ENCODE data around the gene LSAMP. TPM values are rescaled to one million over a fixed set of nuclear protein-coding genes. Genes with fewer than 3 reads are reported as not detected.
A peak's percentile ranks its signal among the peaks of the same experiment; 100 is the strongest.

Gene LSAMP
- polyA plus RNA-seq, 1 donor, result 7.6 TPM

DNA sequence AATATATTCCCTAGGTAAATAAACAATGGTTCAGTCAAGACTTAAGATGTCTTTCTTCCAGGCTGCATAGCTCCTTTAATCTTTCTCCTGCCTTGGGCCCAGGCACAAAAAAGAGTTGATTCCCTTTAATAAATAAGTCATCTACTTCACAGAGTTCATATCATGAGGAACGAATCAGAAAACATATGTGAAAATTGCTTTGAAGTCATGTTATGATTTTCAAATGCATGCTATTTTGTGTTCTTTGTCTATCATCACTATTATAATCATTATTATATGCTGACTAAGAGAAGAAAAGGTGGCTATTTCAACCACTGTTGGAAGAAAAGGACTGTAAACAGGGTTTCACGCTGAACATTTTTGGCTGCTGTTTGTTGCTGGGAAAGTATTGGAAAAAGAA, 70.4 kb downstream of the LSAMP start:
- no peaks in the 10 kb centered on the region for H3K9me3 ChIP-seq (ENCODE audit: control insufficient read depth, low read depth, low read length)
- no peak for DNase-seq
- no peaks in the 10 kb centered on the region for H3K36me3 ChIP-seq (ENCODE audit: control insufficient read depth, insufficient read depth, low read length)
- no peak overlapping the region for H3K4me3 ChIP-seq (ENCODE audit: low read length)
- H3K27me3 ChIP-seq (ENCODE audit: control insufficient read depth, insufficient read depth, low read length), result no peaks in the 10 kb centered on the region
- H3K27ac ChIP-seq (ENCODE audit: low read length), result no peak overlapping the region
- 89% methylated on average over 1 of the region's 2 CpGs for WGBS (ENCODE audit: insufficient coverage, low lambda C conversion rate)
- no peaks in the 10 kb centered on the region for H3K4me1 ChIP-seq (ENCODE audit: control insufficient read depth, insufficient read depth, low read length)

DNA sequence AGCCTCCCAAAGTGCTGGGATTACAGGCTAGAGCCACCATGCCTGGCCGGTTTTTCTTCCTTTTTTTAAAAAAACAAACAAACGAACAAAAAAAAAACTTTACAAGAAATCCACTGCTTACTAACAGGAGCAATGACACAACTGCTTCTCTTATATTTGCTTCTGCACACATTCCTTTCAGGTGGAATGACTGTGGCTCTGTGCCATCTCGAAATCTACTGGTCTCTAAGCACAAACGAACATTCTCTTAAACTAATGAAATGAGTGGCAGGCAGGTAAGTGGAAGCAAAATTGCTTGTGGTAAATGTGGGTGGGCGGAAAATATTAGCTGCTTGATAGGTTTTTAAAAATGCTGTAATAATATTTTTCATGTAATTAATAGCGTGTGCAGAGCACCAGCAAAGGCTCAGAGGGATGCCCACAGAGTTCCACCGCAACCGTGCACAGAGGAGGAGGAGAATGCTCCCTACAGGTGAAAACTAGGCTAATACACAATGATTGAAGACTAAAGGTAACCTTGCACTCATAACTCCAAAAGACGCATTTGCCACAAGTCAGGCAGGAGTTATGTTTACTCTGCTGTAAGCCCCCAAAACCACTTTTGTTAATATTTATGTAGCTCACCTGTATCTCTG, 77.4 kb downstream of the LSAMP start:
- H3K4me3 ChIP-seq (ENCODE audit: low read length), result no peak overlapping the region
- no CpG with 5 or more reads among the region's 9 CpGs for WGBS (ENCODE audit: insufficient coverage, low lambda C conversion rate)
- H3K27me3 ChIP-seq (ENCODE audit: control insufficient read depth, insufficient read depth, low read length), result no peaks in the 10 kb centered on the region
- no peak overlapping the region for H3K27ac ChIP-seq (ENCODE audit: low read length)
- no peaks in the 10 kb centered on the region for H3K4me1 ChIP-seq (ENCODE audit: control insufficient read depth, insufficient read depth, low read length)
- DNase-seq, result no peak
- H3K9me3 ChIP-seq (ENCODE audit: control insufficient read depth, low read depth, low read length), result no peaks in the 10 kb centered on the region
- H3K36me3 ChIP-seq (ENCODE audit: control insufficient read depth, insufficient read depth, low read length), result no peaks in the 10 kb centered on the region

DNA sequence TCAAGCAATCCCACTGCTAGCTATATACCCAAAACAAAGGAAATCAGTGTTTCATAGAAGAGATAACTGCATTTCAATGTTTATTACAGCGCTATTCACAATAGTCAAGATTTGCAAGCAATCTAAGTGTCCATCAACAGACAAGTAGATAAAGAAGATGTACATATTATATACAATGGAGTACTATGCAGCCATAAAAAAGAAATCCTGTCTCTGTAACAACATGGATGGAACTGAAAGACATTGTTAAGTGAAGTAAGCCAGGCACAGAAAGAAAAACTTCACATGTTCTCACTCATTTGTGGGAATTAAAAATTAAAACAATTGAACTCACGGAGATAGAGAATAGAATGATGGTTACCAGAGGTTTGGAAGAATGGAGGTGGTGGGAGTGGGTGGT, 89.2 kb downstream of the LSAMP start:
- Histone ChIP-seq H3K27ac (ENCODE audit: low read length) (no peak overlapping the region), H3K27me3 (ENCODE audit: control insufficient read depth, insufficient read depth, low read length) (no peaks in the 10 kb centered on the region), H3K36me3 (ENCODE audit: control insufficient read depth, insufficient read depth, low read length) (no peaks in the 10 kb centered on the region), H3K9me3 (ENCODE audit: control insufficient read depth, low read depth, low read length) (no peaks in the 10 kb centered on the region), H3K4me1 (ENCODE audit: control insufficient read depth, insufficient read depth, low read length) (no peaks in the 10 kb centered on the region), H3K4me3 (ENCODE audit: low read length) (no peak overlapping the region)
- WGBS (ENCODE audit: insufficient coverage, low lambda C conversion rate), result 100% methylated on average over 1 of the region's 2 CpGs
- no peak for DNase-seq

DNA sequence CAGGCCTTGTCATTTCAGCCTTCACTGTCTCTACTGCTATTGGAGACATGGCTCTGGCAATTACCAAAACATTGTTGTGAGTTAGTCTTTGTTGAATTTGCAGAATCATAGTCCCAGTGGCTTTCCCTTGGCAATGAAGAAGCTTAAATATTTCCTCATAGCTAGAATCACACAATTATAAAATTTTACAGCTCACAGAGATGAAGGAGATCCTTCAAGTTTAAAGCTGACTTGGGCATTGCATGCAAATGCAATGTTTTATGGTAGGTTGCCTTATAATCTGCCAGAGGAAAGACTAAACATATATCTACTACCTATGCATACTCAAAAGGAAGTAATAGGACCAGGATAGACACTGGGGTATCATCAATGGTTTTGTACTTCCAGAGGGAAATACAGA, 90.9 kb downstream of the LSAMP start:
- no peak overlapping the region for H3K27ac ChIP-seq (ENCODE audit: low read length)
- no peaks in the 10 kb centered on the region for H3K36me3 ChIP-seq (ENCODE audit: control insufficient read depth, insufficient read depth, low read length)
- no peak for DNase-seq
- H3K9me3 ChIP-seq (ENCODE audit: control insufficient read depth, low read depth, low read length), result no peaks in the 10 kb centered on the region
- no peaks in the 10 kb centered on the region for H3K27me3 ChIP-seq (ENCODE audit: control insufficient read depth, insufficient read depth, low read length)
- no peak overlapping the region for H3K4me3 ChIP-seq (ENCODE audit: low read length)
- no peaks in the 10 kb centered on the region for H3K4me1 ChIP-seq (ENCODE audit: control insufficient read depth, insufficient read depth, low read length)

DNA sequence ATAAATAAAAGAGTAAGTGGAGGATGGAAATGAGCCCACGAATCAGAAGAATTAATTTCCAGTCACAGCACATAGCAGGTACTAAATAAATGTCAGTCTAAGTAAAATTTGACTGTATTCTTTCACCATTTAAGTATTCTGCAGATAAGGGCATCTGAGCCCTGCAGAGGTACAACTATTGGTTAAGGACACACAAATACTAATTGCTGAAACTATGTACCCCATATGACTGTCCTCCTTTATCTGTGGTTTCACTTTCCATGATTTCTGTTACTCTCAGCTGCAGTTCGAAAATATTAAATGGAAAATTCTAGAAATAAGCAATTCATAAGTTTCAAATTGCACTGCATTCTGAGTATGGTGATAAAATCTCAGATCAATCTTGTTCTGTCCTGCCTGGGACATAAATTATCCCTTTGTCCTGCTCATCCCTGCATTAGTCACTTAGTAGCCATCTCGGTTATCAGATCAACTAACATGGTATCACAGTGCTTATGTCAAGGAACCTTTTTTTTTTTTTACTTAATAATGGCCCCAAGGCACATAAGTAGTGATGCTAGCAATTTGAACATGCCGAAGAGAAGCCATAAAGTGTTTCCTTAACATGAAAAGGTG, 95.1 kb downstream of the LSAMP start:
- no peaks in the 10 kb centered on the region for H3K36me3 ChIP-seq (ENCODE audit: control insufficient read depth, insufficient read depth, low read length)
- WGBS (ENCODE audit: insufficient coverage, low lambda C conversion rate), result 83% methylated on average over 1 of the region's 4 CpGs
- H3K27ac ChIP-seq (ENCODE audit: low read length), result no peak overlapping the region
- no peaks in the 10 kb centered on the region for H3K27me3 ChIP-seq (ENCODE audit: control insufficient read depth, insufficient read depth, low read length)
- H3K9me3 ChIP-seq (ENCODE audit: control insufficient read depth, low read depth, low read length), result no peaks in the 10 kb centered on the region
- no peak overlapping the region for H3K4me3 ChIP-seq (ENCODE audit: low read length)
- no peak for DNase-seq
- H3K4me1 ChIP-seq (ENCODE audit: control insufficient read depth, insufficient read depth, low read length), result no peaks in the 10 kb centered on the region

- DNase-seq, result no peak
- no peaks in the 10 kb centered on the region for H3K27me3 ChIP-seq (ENCODE audit: control insufficient read depth, insufficient read depth, low read length)
- 100% methylated on average over 1 of the region's 3 CpGs for WGBS (ENCODE audit: insufficient coverage, low lambda C conversion rate)
- H3K4me3 ChIP-seq (ENCODE audit: low read length), result no peak overlapping the region
- H3K36me3 ChIP-seq (ENCODE audit: control insufficient read depth, insufficient read depth, low read length), result no peaks in the 10 kb centered on the region
- H3K9me3 ChIP-seq (ENCODE audit: control insufficient read depth, low read depth, low read length), result no peaks in the 10 kb centered on the region
- no peak overlapping the region for H3K27ac ChIP-seq (ENCODE audit: low read length)
- H3K4me1 ChIP-seq (ENCODE audit: control insufficient read depth, insufficient read depth, low read length), result no peaks in the 10 kb centered on the region
Observed at GRCh38 chr3:116348216-116348615, 97.1 kb downstream of the LSAMP start.

DNA sequence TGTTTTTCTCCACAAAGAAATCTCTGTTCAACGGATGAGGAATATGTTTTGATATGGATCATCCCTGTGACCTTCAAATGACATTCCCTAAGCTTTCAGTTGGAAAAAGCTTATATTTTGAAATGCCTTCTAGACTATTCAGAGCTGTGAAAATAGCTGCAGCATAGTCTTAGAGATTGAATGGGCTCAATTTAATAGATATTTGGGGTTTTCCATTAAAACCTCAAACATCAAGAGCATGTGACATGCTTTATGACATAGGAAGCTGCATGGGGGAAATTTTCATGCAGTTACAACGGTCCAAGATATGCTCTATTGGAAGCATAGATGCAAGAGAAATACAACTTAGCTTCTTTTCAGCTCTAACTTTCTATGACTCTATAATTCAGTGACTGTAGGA, 102.8 kb downstream of the LSAMP start:
- no peaks in the 10 kb centered on the region for H3K27me3 ChIP-seq (ENCODE audit: control insufficient read depth, insufficient read depth, low read length)
- H3K9me3 ChIP-seq (ENCODE audit: control insufficient read depth, low read depth, low read length), result no peaks in the 10 kb centered on the region
- no peak overlapping the region for H3K4me3 ChIP-seq (ENCODE audit: low read length)
- no peaks in the 10 kb centered on the region for H3K36me3 ChIP-seq (ENCODE audit: control insufficient read depth, insufficient read depth, low read length)
- no peak for DNase-seq
- 80% methylated on average over 1 of the region's 2 CpGs for WGBS (ENCODE audit: insufficient coverage, low lambda C conversion rate)
- no peaks in the 10 kb centered on the region for H3K4me1 ChIP-seq (ENCODE audit: control insufficient read depth, insufficient read depth, low read length)
- H3K27ac ChIP-seq (ENCODE audit: low read length), result no peak overlapping the region

- H3K4me1 ChIP-seq (ENCODE audit: control insufficient read depth, insufficient read depth, low read length), result no peaks in the 10 kb centered on the region
- H3K9me3 ChIP-seq (ENCODE audit: control insufficient read depth, low read depth, low read length), result no peaks in the 10 kb centered on the region
- no peaks in the 10 kb centered on the region for H3K27me3 ChIP-seq (ENCODE audit: control insufficient read depth, insufficient read depth, low read length)
- no peak for DNase-seq
- H3K36me3 ChIP-seq (ENCODE audit: control insufficient read depth, insufficient read depth, low read length), result no peaks in the 10 kb centered on the region
- no peak overlapping the region for H3K4me3 ChIP-seq (ENCODE audit: low read length)
- no peak overlapping the region for H3K27ac ChIP-seq (ENCODE audit: low read length)
Observed at GRCh38 chr3:116341899-116342298, 103.4 kb downstream of the LSAMP start.

- Histone ChIP-seq H3K27me3 (ENCODE audit: control insufficient read depth, insufficient read depth, low read length) (no peaks in the 10 kb centered on the region), H3K9me3 (ENCODE audit: control insufficient read depth, low read depth, low read length) (no peaks in the 10 kb centered on the region), H3K27ac (ENCODE audit: low read length) (no peak overlapping the region), H3K36me3 (ENCODE audit: control insufficient read depth, insufficient read depth, low read length) (no peaks in the 10 kb centered on the region), H3K4me3 (ENCODE audit: low read length) (no peak overlapping the region), H3K4me1 (ENCODE audit: control insufficient read depth, insufficient read depth, low read length) (no peaks in the 10 kb centered on the region)
- 63% methylated on average over 1 of the region's 2 CpGs for WGBS (ENCODE audit: insufficient coverage, low lambda C conversion rate)
- DNase-seq, result no peak
Observed at GRCh38 chr3:116341381-116341780, 103.9 kb downstream of the LSAMP start.

GRCh38 chr3:116340680-116341216, 104.5 kb downstream of the LSAMP start:
- Histone ChIP-seq H3K9me3 (ENCODE audit: control insufficient read depth, low read depth, low read length) (no peaks in the 10 kb centered on the region), H3K27me3 (ENCODE audit: control insufficient read depth, insufficient read depth, low read length) (no peaks in the 10 kb centered on the region), H3K27ac (ENCODE audit: low read length) (no peak overlapping the region), H3K4me1 (ENCODE audit: control insufficient read depth, insufficient read depth, low read length) (no peaks in the 10 kb centered on the region), H3K4me3 (ENCODE audit: low read length) (no peak overlapping the region), H3K36me3 (ENCODE audit: control insufficient read depth, insufficient read depth, low read length) (no peaks in the 10 kb centered on the region)
- 50% methylated on average over 1 of the region's 1 CpG for WGBS (ENCODE audit: insufficient coverage, low lambda C conversion rate)
- no peak for DNase-seq

GRCh38 chr3:116339441-116340028, 105.8 kb downstream of the LSAMP start:
- H3K36me3 ChIP-seq (ENCODE audit: control insufficient read depth, insufficient read depth, low read length), result no peaks in the 10 kb centered on the region
- H3K4me3 ChIP-seq (ENCODE audit: low read length), result no peak overlapping the region
- H3K27ac ChIP-seq (ENCODE audit: low read length), result no peak overlapping the region
- DNase-seq, result peak; percentile 8 to 13
- no peaks in the 10 kb centered on the region for H3K4me1 ChIP-seq (ENCODE audit: control insufficient read depth, insufficient read depth, low read length)
- 90% methylated on average over 2 of the region's 4 CpGs for whole genome bisulfite sequencing (ENCODE audit: insufficient coverage, low lambda C conversion rate)
- no peaks in the 10 kb centered on the region for H3K9me3 ChIP-seq (ENCODE audit: control insufficient read depth, low read depth, low read length)
- no peaks in the 10 kb centered on the region for H3K27me3 ChIP-seq (ENCODE audit: control insufficient read depth, insufficient read depth, low read length)
